CD4-positive, alpha-beta memory T cell (primary cell): ENCODE results near the gene PRKG1. TPM values are rescaled to one million over a fixed set of nuclear protein-coding genes. Genes with fewer than 3 reads are reported as not detected.

Experiments
- CTCF ChIA-PET: fragments of 350-600 bp; sonication (Branson Sonifier 250); formaldehyde crosslinking; loops from one replicate; lab custom pipeline; 2021; ENCODE audit warnings: inconsistent platforms; ENCODE audit not compliant: partially characterized antibody; lab: Charles Lee
- POLR2A ChIA-PET: fragments of 350-600 bp; sonication (Branson Sonifier 250); formaldehyde crosslinking; loops from one replicate; lab custom pipeline; 2021; ENCODE audit not compliant: partially characterized antibody; lab: Charles Lee
- DNase-seq, 5 donors: peaks; one replicate each; pipeline versions ENCODE4 v3.0.0 to v3.0.0-alpha.2; 2020 to 2022; ENCODE audit warnings: mixed read lengths in 1 of 5
- H3K27ac ChIP-seq: one replicate; pipeline ENCODE4 v1.7.0; 2013; ENCODE audit warnings: low read depth, low read length
- H3K27me3 ChIP-seq: 2 replicates; pipeline ENCODE4 v1.7.0; 2013; ENCODE audit warnings: mild to moderate bottlenecking, low read length, moderate library complexity; ENCODE audit not compliant: insufficient read depth
- H3K36me3 ChIP-seq: 2 replicates; pipeline ENCODE4 v1.7.0; 2013; ENCODE audit warnings: mild to moderate bottlenecking, low read length, moderate library complexity; ENCODE audit not compliant: insufficient read depth
- H3K4me1 ChIP-seq: 2 replicates; pipeline ENCODE4 v1.7.0; 2013; ENCODE audit warnings: mild to moderate bottlenecking, low read length, moderate library complexity; ENCODE audit not compliant: insufficient read depth
- H3K4me3 ChIP-seq, 2 donors: one replicate each; pipeline ENCODE4 v1.7.0; 2013; ENCODE audit warnings: low read length in 2 of 2, mild to moderate bottlenecking in 1 of 2
- H3K9me3 ChIP-seq, 2 donors: one replicate each; pipeline ENCODE4 v1.7.0; 2013; ENCODE audit warnings: low read length in 2 of 2, control low read depth in 1 of 2; ENCODE audit not compliant: control insufficient read depth in 1 of 2
- H3K27ac Mint-ChIP-seq, 7 donors: one replicate each; pipeline ENCODE4 v1.8.0; 2020 to 2021; ENCODE audit warnings: mixed read lengths in 7 of 7, mild to moderate bottlenecking in 6 of 7, inconsistent platforms in 3 of 7, moderate library complexity in 3 of 7
- H3K27me3 Mint-ChIP-seq, 2 donors: one replicate each; pipeline ENCODE4 v1.8.0; 2020 to 2021; ENCODE audit warnings: mixed read lengths in 2 of 2
- H3K36me3 Mint-ChIP-seq, 2 donors: one replicate each; pipeline ENCODE4 v1.8.0; 2020 to 2021; ENCODE audit warnings: mixed read lengths in 2 of 2, inconsistent platforms in 1 of 2, mild to moderate bottlenecking in 1 of 2
- H3K4me1 Mint-ChIP-seq, 4 donors: one replicate each; pipeline ENCODE4 v1.8.0; 2020 to 2021; ENCODE audit warnings: mixed read lengths in 4 of 4, mild to moderate bottlenecking in 1 of 4
- H3K4me3 Mint-ChIP-seq, 8 donors: one replicate each; pipeline ENCODE4 v1.8.0; 2020 to 2021; ENCODE audit warnings: mixed read lengths in 8 of 8, mild to moderate bottlenecking in 7 of 8, moderate library complexity in 6 of 8, inconsistent platforms in 3 of 8
- H3K9me3 Mint-ChIP-seq, 8 donors: one replicate each; pipeline ENCODE4 v1.8.0; 2020 to 2021; ENCODE audit warnings: mixed read lengths in 8 of 8, mild to moderate bottlenecking in 5 of 8, inconsistent platforms in 3 of 8, moderate library complexity in 1 of 8
- intact Hi-C: fragments of 100-400 bp; cut with micrococcal nuclease; formaldehyde crosslinking; loops from one replicate; pipeline ENCODE4 v1.15.1; 2023
- polyA plus RNA-seq, 2 donors: library from polyadenylated mRNA; unstranded; fragments of 300-500 nt; fragmentation: Illumina TruSeq; gene quantifications; one replicate each; pipeline ENCODE4 v1.2.3, GENCODE V29; 2021
- total RNA-seq, 2 experiments: library from RNA; stranded (reverse); gene quantifications; one replicate each; pipeline ENCODE4 v1.2.3, GENCODE V29; 2021

The PRKG1 gene
- total and polyA plus RNA-seq, 4 experiments from 2014 or later, result 0.06 to 0.20 TPM; not detected in 2

- Mint-ChIP-seq H3K4me3 (no peak overlapping the region), H3K36me3 (no peaks in the 10 kb centered on the region), H3K27me3 (no peaks in the 10 kb centered on the region), H3K4me1 (no peaks in the 10 kb centered on the region), H3K27ac (no peak overlapping the region), H3K9me3 (peaks cover 0 to 5% (median 0%) of the 10 kb centered on the region in 8 donors)
- no peak for DNase-seq
- H3K4me3 ChIP-seq, result no peak overlapping the region
- H3K36me3 ChIP-seq, result no peaks in the 10 kb centered on the region
- no peaks in the 10 kb centered on the region for H3K9me3 ChIP-seq
- POLR2A ChIA-PET, result no interaction called here
- no peak overlapping the region for H3K27ac ChIP-seq
- CTCF ChIA-PET, result no interaction called here
- no peaks in the 10 kb centered on the region for H3K4me1 ChIP-seq
- no peaks in the 10 kb centered on the region for H3K27me3 ChIP-seq
- intact Hi-C loops, result no loop called here
These were observed 992.1 kb downstream of the PRKG1 start for GRCh38 chr10:52066383-52066782.

GRCh38 chr10:52068485-52068884 lies 994.2 kb downstream of the PRKG1 start:
- no peaks in the 10 kb centered on the region for H3K27me3 ChIP-seq
- Mint-ChIP-seq H3K4me3 (no peak overlapping the region), H3K27ac (no peak overlapping the region), H3K36me3 (no peaks in the 10 kb centered on the region), H3K4me1 (no peaks in the 10 kb centered on the region), H3K9me3 (peaks cover 0 to 7% (median 0%) of the 10 kb centered on the region in 8 donors), H3K27me3 (no peaks in the 10 kb centered on the region)
- no peak for DNase-seq
- H3K9me3 ChIP-seq, result no peaks in the 10 kb centered on the region
- intact Hi-C loops, result no loop called here
- no peaks in the 10 kb centered on the region for H3K4me1 ChIP-seq
- POLR2A ChIA-PET, result no interaction called here
- H3K36me3 ChIP-seq, result no peaks in the 10 kb centered on the region
- CTCF ChIA-PET, result no interaction called here
- no peak overlapping the region for H3K27ac ChIP-seq
- no peak overlapping the region for H3K4me3 ChIP-seq

GRCh38 chr10:52071814-52072213 lies 997.5 kb downstream of the PRKG1 start:
- no peak for DNase-seq
- H3K4me1 ChIP-seq, result no peaks in the 10 kb centered on the region
- H3K9me3 Mint-ChIP-seq, result peaks cover 0 to 7% (median 0%) of the 10 kb centered on the region in 8 donors
- intact Hi-C loops, result no loop called here
- H3K36me3 Mint-ChIP-seq, result no peaks in the 10 kb centered on the region
- ChIA-PET CTCF (no interaction called here), POLR2A (no interaction called here)
- H3K27ac ChIP-seq, result no peak overlapping the region
- H3K4me3 ChIP-seq, result no peak overlapping the region
- H3K4me3 Mint-ChIP-seq, result no peak overlapping the region
- H3K4me1 Mint-ChIP-seq, result no peaks in the 10 kb centered on the region
- no peak overlapping the region for H3K27ac Mint-ChIP-seq
- H3K36me3 ChIP-seq, result no peaks in the 10 kb centered on the region
- H3K27me3 ChIP-seq, result no peaks in the 10 kb centered on the region
- no peaks in the 10 kb centered on the region for H3K9me3 ChIP-seq
- no peaks in the 10 kb centered on the region for H3K27me3 Mint-ChIP-seq

- Histone ChIP-seq H3K9me3 (no peaks in the 10 kb centered on the region), H3K4me1 (no peaks in the 10 kb centered on the region), H3K27ac (no peak overlapping the region), H3K4me3 (no peak overlapping the region), H3K36me3 (no peaks in the 10 kb centered on the region), H3K27me3 (no peaks in the 10 kb centered on the region)
- Mint-ChIP-seq H3K27ac (no peak overlapping the region), H3K4me3 (no peak overlapping the region), H3K9me3 (peaks cover 0 to 2% (median 0%) of the 10 kb centered on the region in 8 donors), H3K27me3 (no peaks in the 10 kb centered on the region), H3K4me1 (no peaks in the 10 kb centered on the region), H3K36me3 (no peaks in the 10 kb centered on the region)
- ChIA-PET CTCF (no interaction called here), POLR2A (no interaction called here)
- intact Hi-C loops, result no loop called here
- DNase-seq, result no peak
These were observed 1000.3 kb downstream of the PRKG1 start for GRCh38 chr10:52074505-52075026.

- no peaks in the 10 kb centered on the region for H3K4me1 Mint-ChIP-seq
- peaks cover 0 to 4% (median 0%) of the 10 kb centered on the region in 8 donors for H3K9me3 Mint-ChIP-seq
- no peaks in the 10 kb centered on the region for H3K36me3 Mint-ChIP-seq
- H3K36me3 ChIP-seq, result no peaks in the 10 kb centered on the region
- no peak for DNase-seq
- no peaks in the 10 kb centered on the region for H3K4me1 ChIP-seq
- no peaks in the 10 kb centered on the region for H3K27me3 Mint-ChIP-seq
- no peak overlapping the region for H3K4me3 Mint-ChIP-seq
- intact Hi-C loops, result no loop called here
- ChIA-PET CTCF (no interaction called here), POLR2A (no interaction called here)
- no peaks in the 10 kb centered on the region for H3K27me3 ChIP-seq
- no peak overlapping the region for H3K4me3 ChIP-seq
- no peak overlapping the region for H3K27ac Mint-ChIP-seq
- H3K9me3 ChIP-seq, result no peaks in the 10 kb centered on the region
- no peak overlapping the region for H3K27ac ChIP-seq
These were observed 1003.5 kb downstream of the PRKG1 start for GRCh38 chr10:52077814-52078213.

GRCh38 chr10:52078397-52078937 lies 1004.2 kb downstream of the PRKG1 start:
- Mint-ChIP-seq H3K4me1 (no peaks in the 10 kb centered on the region), H3K4me3 (no peak overlapping the region), H3K9me3 (peaks cover 0 to 4% (median 0%) of the 10 kb centered on the region in 8 donors), H3K27me3 (no peaks in the 10 kb centered on the region), H3K27ac (no peak overlapping the region), H3K36me3 (no peaks in the 10 kb centered on the region)
- POLR2A ChIA-PET, result no interaction called here
- Histone ChIP-seq H3K4me1 (no peaks in the 10 kb centered on the region), H3K4me3 (no peak overlapping the region), H3K27ac (no peak overlapping the region), H3K9me3 (no peaks in the 10 kb centered on the region), H3K36me3 (no peaks in the 10 kb centered on the region), H3K27me3 (no peaks in the 10 kb centered on the region)
- no peak for DNase-seq
- CTCF ChIA-PET, result no interaction called here
- intact Hi-C loops, result no loop called here

- intact Hi-C loops, result no loop called here
- peaks cover 0 to 4% (median 0%) of the 10 kb centered on the region in 8 donors for H3K9me3 Mint-ChIP-seq
- Histone ChIP-seq H3K36me3 (no peaks in the 10 kb centered on the region), H3K27me3 (no peaks in the 10 kb centered on the region), H3K27ac (no peak overlapping the region), H3K4me1 (no peaks in the 10 kb centered on the region), H3K4me3 (no peak overlapping the region), H3K9me3 (no peaks in the 10 kb centered on the region)
- CTCF ChIA-PET, result no interaction called here
- POLR2A ChIA-PET, result no interaction called here
- DNase-seq, result no peak
- no peaks in the 10 kb centered on the region for H3K27me3 Mint-ChIP-seq
- H3K27ac Mint-ChIP-seq, result no peak overlapping the region
- no peaks in the 10 kb centered on the region for H3K36me3 Mint-ChIP-seq
- no peak overlapping the region for H3K4me3 Mint-ChIP-seq
- no peaks in the 10 kb centered on the region for H3K4me1 Mint-ChIP-seq
These were observed 1008.0 kb downstream of the PRKG1 start for GRCh38 chr10:52082307-52082706.
